GM15510 (cell line): ENCODE measurements around the gene NCAM2.

ENCODE experiments used
- POLR2A ChIP-seq: IDR thresholded peaks from 3 replicates; pipeline ENCODE4 v1.6.1; 2011; ENCODE audit warnings: borderline replicate concordance; ENCODE audit not compliant: insufficient read length; ENCODE audit errors: extremely low read depth

Gene NCAM2

DNA sequence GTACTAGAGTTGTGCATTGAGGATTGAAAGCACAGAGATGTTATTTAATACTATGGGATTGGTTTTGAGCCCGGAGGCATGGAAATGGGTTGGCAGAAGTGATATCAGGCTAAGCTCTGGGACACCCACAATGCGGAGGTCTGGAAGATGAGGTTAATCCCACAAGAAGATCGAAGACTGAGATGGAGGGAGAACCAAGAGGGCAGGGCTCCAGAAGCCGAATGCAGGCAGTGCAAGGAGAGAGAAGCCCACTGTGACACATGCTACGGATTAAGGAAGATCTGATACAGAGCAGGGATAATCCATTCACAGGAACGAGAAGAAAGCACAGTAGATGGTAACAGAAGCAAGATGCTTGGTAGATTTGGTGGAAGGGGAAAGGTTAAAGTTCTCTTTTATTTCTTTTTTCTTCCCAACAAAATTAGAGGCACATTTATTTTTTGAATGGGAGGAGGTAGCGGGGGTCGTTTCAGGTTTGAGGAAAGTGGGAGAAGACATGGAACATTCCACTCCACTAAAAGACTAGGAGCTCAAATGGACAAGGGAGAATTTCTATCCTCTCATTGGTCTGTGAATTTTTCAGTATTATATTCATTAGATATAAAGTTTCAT lies 113.2 kb downstream of the NCAM2 start:
- no peak for TF ChIP-seq POLR2A

DNA sequence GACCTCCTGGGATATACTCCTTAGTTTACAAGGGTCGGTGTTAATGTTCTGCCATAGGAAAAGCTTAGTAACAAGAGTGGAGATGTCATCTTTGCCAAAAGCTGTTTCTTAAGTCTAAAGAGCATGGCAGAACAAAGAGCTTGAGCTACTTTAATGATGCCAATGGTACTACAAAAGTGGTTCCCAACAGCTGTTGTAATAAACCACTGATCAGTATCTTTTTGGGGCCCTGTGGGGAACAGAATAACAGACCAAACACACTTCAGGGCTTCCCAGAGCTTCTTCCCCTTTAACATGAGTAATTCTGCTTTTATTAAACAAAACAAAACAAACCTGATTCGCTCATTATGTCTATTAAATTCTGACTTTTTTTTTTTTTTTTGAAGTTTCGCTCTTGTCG lies 116.3 kb downstream of the NCAM2 start:
- TF ChIP-seq POLR2A, result no peak

DNA sequence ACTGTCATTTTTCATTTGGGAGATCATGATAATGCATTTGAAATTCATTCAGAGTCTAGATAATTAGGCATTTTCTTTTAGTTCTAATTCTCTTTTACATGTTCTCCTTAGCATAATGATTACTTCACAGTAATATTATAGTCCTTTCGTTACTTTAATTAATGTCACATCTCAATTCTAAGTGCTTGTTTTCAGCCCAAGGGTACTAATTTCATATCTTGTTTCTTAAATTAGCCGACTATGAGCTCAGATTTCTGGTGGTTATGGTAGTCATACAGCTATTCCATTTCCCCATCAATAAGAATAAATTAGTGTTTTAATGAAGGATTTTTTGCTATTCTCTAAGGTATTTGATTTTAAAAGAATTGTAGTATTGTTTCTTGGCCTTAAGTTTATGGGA lies 120.9 kb downstream of the NCAM2 start:
- TF ChIP-seq POLR2A, result no peak

DNA sequence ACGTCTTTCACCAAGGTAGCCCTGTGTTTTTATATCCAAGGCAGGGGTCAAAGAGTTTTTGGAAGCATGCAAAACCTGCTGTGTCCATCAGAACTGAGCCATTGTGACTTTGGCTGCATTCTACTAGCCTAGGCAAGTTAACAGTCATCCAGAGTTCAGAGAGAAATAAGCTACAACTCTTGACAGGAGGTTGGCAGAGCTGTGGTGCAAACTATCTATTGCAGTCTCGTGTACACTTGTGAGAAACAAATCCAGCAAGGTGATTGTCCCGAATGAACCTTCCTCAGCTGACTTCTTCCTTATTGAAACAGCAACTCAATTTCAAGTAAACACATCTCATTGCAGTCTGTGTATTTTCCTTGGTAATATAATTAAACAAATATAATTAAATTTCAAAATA lies 124.5 kb downstream of the NCAM2 start:
- no peak for TF ChIP-seq POLR2A

DNA sequence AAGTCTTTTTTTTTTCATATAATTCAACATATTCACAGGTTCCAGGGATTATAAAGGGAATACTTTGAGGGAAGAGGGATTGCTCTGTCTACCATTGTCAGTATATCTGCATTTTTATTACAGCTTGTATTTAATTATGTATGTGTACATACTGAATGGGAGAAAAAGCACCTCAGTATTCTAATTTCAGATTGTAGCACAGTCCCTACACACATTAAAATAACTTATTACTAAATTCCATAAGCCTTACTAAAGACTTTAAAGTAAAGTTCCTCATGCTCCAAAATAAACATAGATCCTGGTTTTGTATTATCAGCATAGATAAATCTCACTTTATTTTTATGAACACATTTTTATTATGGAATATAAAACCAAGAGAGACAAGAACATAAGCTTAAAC lies 134.2 kb downstream of the NCAM2 start:
- no peak for TF ChIP-seq POLR2A

DNA sequence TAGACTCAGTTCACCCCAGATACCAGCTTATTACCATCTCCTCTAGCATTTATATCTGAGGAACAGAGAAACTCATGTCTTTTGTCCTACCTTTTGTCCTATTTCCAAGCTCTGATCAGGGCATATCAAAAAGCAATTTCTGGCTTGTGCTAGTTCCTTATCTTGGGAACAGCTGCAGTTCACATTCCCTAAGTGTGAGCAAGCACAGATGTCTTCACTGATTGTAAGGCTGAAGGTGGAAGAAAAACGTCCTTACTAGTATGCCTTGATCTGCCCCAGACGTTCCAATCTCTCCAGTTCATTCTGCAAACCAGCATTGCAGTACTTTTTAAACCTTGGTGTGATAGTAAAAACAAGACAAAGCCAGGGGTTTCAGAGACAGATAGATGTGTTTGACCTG lies 139.8 kb downstream of the NCAM2 start:
- no peak for TF ChIP-seq POLR2A

DNA sequence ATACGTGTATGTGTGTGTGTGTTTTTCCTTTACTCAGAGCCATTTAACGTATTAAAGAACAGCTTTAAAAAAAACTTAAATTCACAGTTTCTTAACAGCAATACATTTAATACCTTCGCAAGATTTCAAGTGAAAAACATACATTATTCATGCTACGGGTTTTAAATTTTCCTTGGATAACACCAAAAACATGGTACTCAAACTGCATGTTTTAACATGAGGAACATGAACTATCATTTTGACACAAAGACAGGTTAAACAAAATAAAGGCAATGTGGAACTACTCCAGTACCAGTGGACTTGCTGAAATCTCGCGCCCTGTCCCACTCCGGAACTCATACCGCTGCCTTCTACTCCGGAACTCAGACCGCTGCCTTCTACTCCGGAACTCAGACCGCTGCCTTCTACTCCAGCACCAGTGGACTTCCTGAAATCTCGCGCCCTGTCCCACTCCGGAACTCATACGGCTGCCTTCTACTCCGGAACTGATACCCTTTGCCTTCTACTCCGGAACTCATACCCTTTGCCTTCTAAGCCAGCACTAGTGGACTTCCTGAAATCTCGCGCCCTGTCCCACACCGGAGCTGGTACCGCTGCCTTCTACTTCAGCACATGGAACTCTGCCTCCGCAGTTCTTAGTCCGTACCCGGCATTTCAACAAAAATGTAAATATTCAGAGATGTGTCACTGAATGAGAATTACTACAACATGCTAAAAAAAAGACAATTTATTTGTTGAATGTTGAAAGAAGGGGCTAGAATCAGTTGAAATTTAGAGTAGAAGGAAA lies 148.6 kb downstream of the NCAM2 start:
- no peak for TF ChIP-seq POLR2A

DNA sequence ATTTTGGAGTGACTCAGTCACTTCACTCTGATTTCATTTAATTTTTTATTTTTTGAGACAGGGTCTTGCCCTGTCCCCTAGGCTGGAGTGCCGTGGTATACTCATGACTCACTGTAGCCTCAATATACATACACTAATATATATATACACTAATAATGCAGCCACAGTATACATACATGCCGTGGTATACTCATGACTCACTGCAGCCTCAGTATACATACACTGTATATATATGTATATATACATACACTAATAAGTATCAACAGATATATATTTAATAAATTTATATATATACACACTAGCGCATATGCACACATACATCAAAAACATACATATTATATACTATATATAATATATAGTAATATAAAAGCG lies 149.2 kb downstream of the NCAM2 start:
- no peak for TF ChIP-seq POLR2A

DNA sequence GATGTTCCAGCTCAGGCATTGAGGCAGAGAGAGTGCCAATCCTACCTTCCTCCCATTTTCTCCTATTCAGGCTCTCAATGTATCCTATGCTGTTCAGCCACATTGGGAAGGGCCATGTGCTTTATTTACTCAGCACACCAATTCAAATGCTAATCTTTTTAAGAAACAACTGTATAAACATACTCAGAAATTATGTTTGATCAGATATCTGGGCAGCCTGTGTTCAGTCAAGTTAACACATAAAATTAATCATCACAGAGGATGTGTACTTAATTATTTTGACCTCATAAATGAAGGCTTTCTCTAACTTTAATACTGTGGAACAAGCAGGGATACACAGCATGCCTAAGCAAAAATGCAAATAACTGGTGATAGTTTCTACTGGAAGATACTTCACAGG lies 149.8 kb downstream of the NCAM2 start:
- TF ChIP-seq POLR2A, result no peak

DNA sequence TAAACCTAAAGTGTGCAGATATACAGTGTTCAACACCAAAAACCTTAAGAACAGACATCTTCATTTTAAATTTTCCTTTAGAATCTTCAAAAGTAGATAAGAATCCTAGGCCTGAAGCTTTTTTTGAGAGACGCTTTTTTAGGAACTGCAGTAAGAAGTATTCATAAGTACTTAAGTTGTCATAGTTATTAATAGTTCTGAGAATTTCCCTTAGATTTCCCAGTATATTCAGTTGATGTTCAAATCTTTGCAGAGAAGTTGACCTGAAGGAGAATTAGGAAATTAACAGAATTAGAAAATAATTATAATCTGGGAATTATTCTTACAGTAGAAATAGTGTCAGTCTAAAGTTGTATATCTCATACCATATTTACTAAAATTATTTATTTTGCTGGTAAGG lies 150.3 kb downstream of the NCAM2 start:
- no peak for TF ChIP-seq POLR2A

DNA sequence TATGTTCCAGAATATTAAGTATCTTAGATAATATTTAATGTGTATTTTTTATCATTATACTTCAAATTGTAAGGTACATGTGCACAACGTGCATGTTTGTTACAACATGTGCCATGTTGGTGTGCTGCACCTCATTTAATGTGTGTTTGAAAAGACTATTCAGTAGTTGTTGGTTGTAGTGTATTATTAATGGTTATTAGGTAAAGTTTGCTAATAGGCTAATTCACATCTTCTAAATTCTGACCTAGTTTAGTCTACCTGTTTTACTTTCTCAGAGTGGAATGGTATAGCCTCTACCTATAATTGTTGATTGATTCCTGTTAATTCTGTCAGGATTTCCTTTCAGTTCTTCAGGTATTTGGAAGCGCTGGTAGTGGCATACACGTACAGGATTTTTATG lies 153.0 kb downstream of the NCAM2 start:
- no peak for TF ChIP-seq POLR2A

DNA sequence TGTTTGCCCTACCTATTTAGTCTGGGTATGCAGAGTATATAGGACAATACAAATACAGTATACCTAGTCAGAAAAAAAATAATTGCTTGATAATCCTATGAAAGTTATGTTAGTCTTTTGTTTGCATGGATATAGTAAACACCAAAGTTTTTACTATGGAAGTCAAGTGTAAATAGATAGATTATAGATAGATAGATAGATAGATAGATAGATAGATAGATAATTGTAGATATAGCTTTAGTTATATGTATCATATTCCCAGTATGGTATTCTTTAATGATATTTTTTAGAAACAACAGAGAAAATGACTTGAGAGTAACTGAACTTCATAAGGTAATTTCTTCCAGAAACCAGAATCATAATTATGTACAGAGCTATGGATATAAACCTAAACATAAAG lies 158.2 kb downstream of the NCAM2 start:
- TF ChIP-seq POLR2A, result no peak

DNA sequence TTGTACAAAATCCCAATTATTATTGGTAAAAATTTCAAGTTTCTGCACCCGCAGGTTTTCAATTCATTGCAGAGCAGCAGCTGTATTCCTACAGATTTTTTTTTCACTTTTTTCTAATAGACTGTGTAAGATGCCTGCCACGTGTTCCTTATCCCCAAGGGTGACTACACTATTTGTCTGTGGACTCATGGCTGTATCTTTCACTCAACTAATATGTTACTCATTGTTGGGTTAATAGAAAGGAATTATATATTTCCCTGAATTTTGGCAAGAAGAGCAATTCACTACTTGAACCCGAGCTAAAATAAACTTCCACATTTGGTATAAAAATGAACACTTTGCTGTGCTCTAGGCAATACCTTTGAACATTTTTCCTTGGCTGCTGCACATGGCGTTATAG lies 158.7 kb downstream of the NCAM2 start:
- TF ChIP-seq POLR2A, result no peak

DNA sequence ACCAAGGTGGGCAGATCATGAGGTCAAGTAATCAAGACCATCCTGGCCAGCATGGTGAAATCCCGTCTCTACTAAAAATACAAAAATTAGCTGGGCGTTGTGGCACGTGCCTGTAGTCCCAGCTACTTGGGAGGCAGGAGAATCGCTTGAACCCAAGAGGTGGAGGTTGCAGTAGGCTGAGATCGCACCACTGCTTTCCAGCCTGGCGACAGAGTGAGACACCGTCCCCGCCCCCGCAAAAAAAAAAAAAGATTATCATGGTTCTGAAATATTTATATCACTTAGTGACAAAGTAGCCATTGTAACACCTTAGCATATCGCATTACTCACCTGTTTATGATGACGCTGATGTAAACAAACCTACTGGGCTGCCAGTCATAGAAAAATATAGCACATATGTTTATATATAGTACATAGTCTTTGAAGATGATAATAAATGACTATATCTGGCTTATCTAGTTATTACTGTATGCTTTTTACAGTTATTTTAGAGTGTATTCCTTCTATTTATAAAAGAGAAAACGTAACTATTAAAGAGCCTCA lies 160.2 kb downstream of the NCAM2 start:
- TF ChIP-seq POLR2A, result no peak

DNA sequence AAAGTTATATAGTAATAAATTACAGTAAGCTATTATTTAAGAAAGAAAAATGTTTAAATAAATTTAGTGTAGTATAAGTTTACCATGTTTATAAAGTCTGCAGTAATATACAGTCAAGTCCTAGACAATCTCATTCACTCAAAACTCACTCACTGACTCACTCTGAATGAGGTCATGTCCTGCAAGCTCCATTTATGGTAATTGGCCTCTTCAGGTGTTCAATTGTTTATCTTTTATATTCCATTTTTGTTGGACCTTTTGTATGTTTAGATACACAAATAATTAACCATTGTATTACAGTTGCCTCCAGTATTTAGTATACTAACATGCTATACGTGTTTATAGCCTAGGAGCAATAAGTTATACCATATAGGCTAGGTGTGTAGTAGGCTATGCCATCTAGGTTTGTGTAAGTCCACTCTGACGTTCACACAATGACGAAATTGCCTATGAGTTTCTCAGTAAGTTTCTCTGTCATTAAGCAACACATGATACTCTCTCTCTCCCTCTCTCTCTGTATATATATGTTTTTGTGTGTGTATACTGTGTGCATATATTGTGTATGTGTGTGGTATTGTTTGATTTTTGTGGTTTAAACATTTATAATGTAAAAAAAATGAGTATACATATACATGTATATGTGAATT lies 161.2 kb downstream of the NCAM2 start:
- TF ChIP-seq POLR2A, result no peak

DNA sequence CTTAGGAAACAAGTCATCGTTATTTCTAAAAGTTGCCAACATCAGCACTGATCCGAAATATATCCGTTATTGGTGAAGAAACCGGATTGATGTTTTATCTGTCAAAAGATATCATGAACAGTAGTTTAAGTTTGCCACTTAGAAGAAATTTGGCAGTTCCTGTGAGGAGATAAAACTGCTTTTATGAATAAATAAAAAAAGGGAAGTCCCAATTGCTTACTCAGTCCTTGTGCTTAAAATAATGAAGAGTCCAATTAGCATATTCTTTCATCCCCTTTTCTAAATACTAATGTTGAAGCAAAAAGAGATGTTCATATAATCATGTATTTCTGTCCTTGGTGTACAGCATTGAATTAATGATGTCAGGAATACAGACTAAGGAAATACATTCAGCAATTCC lies 164.6 kb downstream of the NCAM2 start:
- TF ChIP-seq POLR2A, result no peak

DNA sequence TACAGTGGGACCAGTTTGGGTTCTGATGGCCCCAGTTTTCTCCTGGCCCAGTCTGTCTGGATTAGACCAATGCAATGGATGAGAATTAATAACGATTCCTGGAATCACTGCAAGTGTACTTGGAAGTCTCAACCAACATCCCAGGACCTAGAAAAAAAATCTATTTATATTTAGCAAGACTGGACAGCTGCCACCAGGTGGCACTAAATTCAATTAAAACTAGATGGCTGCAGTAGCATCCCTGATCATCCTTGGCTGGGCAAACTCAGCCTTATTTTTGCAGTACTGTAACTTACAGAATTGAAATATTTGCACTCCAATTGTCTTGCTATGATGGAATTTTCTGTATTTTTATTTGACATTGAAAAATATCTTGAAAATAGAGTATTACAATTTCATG lies 165.7 kb downstream of the NCAM2 start:
- no peak for TF ChIP-seq POLR2A

DNA sequence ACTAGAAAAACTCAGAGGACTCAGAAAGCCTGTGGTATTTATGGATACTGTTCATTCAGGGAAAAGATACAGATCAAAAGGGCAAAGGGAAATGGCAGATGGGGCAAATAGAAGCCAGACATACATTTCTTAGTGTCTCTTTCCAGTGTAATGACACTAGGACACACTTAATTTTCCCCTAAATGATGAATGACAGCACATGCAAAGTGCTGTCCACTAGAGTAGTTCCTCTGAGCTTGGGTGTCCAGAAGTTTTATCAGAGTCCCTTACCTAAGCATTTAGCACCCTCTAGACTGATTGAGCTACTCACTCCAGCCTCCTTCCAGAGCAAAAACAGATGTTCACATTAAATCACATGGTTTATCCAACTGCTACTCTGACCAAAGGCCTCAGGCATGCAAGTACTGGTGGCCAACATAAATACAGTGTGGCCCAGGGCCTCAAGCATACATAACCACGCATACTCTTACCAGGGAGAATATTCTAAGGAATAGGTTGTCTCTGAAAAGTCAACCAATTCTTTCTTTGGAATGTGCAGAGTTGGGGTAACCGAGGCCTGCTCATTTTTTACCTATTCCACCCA lies 166.9 kb downstream of the NCAM2 start:
- TF ChIP-seq POLR2A, result no peak
